ENCODE measurements around the gene TMEM123.
"Not testable (repeated sequence)": the region's sequence is repeated elsewhere in the genome, so short reads cannot be mapped to it uniquely, and the experiment has no call there.

Gene TMEM123

GRCh38 chr11:102391549-102392237 is 60.9 kb downstream of the TMEM123 start:
- DNase-seq (ENCODE audit: low read depth), result no peak

GRCh38 chr11:102390667-102391465 is 61.7 kb downstream of the TMEM123 start:
- peak; percentile 32 for DNase-seq (ENCODE audit: low read depth)

DNA sequence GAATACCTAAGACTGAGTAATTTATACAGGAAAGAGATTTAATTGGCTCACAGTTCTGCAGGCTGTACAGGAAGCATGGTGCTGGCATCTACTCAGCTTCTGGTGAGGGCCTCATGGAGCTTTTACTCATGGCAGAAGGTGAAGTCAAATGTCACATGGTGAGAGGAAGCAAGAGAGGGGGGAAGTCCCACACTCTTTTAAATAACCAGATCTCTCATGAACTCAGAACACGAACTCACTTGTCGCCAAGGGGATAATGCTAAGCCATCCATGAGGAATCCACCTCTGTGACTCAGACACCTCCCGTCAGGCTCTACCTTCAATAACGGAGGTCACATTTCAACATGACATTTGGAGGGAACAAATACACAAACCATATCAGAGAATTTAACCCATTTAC is 63.3 kb downstream of the TMEM123 start:
- DNase-seq (ENCODE audit: low read depth), result no peak

GRCh38 chr11:102387043-102387781 is 65.4 kb downstream of the TMEM123 start:
- no peak for DNase-seq (ENCODE audit: low read depth)

GRCh38 chr11:102386136-102386734 is 66.3 kb downstream of the TMEM123 start:
- no peak for DNase-seq (ENCODE audit: low read depth)

- DNase-seq (ENCODE audit: low read depth), result no peak
These were observed 67.2 kb downstream of the TMEM123 start for GRCh38 chr11:102385085-102386007.

DNA sequence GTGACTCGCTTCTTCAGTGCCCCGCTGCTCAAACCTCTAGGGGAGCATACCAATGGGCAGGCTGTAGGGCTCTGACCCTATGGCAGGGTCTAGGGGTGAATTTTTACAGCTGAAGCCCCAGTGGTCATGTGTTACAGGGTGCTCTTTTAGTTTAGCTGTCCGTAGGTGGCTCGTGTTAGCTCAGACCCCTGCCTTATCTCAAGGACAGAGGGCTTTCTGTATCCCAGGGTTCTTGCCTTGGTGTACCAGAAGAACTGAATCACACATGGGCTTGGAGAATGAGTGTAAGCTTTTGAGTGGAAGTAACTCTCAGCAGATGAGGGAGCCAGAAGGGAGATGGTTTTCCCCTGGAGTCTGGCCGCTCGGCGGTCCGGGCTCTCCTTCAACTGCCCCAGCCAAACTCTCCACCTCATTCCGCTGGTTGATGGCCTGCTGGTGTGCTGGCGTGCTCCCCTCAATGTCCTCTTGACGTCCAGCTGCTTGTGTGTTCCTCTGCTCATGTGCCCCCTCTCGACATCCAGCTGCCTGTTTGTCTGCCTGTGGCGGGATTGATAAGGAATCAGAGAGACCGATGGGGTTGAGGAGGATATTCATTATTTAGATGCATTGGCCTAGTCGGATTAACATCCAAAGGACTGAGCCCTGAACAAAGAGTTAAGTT is 68.0 kb downstream of the TMEM123 start:
- no peak for DNase-seq (ENCODE audit: low read depth)

- no peak for DNase-seq (ENCODE audit: low read depth)
These were observed 68.7 kb downstream of the TMEM123 start for GRCh38 chr11:102383839-102384238.

- DNase-seq (ENCODE audit: low read depth), result no peak
These were observed 70.2 kb downstream of the TMEM123 start for GRCh38 chr11:102382384-102382783.

DNA sequence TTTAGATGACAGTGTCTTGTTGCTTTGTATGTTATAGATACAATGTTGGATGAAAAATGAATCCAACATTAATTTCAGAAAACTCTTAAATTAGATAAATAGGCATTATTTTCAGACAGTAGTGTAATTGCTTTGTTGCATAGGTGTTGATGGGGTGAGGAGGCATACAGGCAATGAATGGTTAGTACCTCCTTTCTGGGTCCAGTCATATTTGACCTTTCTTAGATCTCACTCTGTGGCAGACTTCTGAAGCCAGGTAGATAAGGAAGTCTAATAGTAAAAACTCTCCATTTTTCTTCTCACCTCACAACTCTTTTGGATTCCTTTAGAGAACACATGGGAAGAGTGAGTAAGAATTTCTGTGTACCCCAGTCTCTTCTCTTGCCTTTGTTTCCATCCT is 73.7 kb downstream of the TMEM123 start:
- no peak for DNase-seq (ENCODE audit: low read depth)

DNA sequence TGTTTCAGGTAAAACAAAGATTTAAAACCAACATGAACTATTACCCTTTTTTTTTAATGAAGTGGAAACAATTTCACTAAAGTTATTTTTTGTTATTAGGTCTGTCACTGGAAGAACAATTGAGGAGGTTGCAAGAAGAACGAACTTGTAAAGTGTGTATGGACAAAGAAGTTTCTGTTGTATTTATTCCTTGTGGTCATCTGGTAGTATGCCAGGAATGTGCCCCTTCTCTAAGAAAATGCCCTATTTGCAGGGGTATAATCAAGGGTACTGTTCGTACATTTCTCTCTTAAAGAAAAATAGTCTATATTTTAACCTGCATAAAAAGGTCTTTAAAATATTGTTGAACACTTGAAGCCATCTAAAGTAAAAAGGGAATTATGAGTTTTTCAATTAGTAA is 74.7 kb downstream of the TMEM123 start:
- DNase-seq (ENCODE audit: low read depth), result no peak

DNA sequence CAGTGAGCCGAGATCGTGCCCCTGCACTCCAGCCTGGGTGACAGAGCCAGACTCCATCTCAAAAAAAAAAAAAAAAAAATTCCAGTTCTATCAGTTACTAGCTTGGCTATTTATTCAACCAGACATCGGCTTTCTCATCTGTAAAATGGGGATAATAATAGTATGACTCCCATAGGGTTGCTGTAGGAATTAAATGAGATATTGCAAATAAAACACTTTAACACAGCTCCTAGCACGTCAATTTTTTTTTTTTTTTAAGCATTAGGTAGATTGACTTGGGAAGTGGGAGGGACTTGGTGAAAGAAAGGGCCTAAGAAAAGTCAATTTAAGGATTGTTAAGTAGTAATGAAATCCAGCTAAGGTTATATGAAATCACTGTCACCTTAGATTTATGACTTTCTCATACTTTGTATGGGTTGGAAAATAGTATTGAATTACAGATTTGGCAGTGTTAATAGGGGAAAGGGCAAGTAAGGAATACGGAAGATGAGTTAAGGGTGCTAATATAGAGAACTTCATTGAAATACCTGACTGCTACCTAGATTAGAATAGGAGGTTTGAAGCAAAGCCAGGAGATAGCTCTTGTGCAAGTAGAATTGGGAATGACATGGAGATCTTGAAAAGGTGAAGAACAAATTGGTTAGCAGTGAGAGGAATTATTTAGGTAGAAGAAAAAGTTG is 76.7 kb downstream of the TMEM123 start:
- no peak for DNase-seq (ENCODE audit: low read depth)

- not testable (repeated sequence) for DNase-seq (ENCODE audit: low read depth)
These were observed 77.7 kb downstream of the TMEM123 start for GRCh38 chr11:102374633-102375424.

DNA sequence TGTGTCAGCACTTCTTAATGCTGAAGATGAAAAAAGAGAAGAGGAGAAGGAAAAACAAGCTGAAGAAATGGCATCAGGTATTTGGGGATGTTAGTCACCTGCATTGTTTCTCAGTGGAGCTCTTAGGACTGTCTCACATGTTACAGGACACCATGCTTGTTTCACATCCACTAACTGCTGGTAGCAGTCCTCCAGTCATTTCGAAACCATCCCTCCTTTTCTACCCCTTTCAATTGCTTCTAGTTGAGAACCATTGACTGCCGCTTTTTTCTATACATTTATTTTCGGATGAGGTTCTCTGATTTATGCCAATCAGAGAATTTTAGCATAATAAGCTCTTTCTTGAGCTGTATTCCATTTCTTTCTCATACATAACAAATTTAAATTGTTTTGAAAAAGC is 84.1 kb downstream of the TMEM123 start:
- no peak for DNase-seq (ENCODE audit: low read depth)

GRCh38 chr11:102367364-102367763 is 85.2 kb downstream of the TMEM123 start:
- no peak for DNase-seq (ENCODE audit: low read depth)

- no peak for DNase-seq (ENCODE audit: low read depth)
These were observed 87.6 kb downstream of the TMEM123 start for GRCh38 chr11:102364991-102365390.

DNA sequence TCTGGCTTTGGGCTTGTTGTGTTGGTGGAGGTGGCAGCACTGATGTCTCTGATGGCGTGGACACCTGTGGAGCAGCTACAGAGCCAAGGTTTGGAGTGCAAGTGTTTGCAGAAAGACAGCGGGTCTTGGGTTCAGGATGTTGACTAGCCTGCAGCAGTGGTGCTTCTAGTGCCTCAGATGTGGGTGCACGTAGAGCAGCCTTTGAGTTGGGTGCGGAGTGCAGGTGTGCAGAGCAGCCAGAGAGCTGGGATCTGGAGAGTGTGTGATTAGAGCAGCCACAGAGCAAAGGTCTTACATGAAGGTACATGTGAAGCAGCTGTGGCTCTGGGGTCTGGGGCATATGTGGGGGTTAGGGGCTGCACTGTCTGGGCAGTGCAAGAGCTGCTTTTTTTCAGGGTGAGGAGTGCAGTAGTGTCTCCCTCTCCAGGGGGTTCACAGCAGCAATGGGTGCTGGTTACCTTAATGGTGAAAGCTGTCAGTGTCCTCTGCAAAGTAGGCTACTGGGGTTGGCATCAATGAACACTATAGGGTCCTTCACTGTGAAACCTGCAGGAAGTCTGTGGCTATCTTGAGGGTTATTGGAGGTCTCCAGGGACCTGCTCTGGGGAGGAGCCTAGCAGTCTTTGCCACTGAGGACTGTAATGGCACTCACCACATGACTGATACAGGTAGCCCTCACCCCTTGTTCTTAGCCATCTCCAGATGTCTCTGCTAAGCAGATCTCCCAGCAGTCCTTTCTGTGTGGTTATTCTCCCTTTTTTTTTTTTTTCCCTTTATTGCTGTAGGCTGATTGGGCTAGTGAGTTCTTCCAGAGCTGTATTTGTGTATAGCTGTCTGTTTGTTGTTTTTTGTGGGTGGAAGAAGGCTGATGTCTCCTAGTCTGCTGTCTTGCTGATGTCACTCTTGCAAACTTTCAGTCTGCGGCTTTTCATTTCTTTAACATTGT is 91.2 kb downstream of the TMEM123 start:
- DNase-seq (ENCODE audit: low read depth), result no peak

DNA sequence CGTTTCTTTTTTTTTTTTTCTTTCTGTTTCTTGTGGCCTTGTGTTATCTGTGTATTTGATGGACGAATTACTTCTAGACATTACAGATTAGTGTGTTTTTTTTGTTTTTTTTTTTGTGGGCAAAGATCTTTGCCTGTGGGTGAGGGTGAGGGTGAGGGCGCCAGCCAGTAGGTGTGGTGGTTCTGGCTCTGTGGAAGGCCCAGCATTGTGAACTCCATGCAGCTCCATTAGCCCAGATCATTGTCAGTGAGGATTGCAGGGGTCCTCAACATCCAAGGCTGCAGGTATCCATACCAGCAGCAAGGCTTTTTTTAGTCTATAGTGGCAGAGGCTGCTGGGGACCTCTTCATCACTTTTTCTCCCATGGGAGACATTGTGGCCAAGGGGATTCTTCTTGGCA is 91.9 kb downstream of the TMEM123 start:
- no peak for DNase-seq (ENCODE audit: low read depth)

All from activated T-cell treated with anti-CD3 and anti-CD28 coated beads for 24 hours (primary cell).